IMR-90 (cell line): ENCODE data around the gene IQCE. TPM values are rescaled to one million over a fixed set of nuclear protein-coding genes. Genes with fewer than 3 reads are reported as not detected.

ENCODE experiments used
- ATAC-seq: fragments of 200-7000 bp; cut with Tn5 transposase; 2 replicates; pipeline ENCODE4 v1.9.1; 2020; ENCODE audit warnings: low read depth, mild to moderate bottlenecking, moderate library complexity
- BruUV-seq: library from RNA; stranded (reverse); fragments of 400-500 nt; replicated peaks from 2 replicates; lab custom pipeline; 2021; lab: Mats Ljungman, UMichigan
- CTCF ChIA-PET: fragments of 300-600 bp; formaldehyde crosslinking; extraction: SDS; loops from one replicate; lab custom pipeline; 2021; ENCODE audit warnings: antibody characterized with exemption; lab: Yijun Ruan, JAX
- POLR2A ChIA-PET: fragments of 300-600 bp; sonication (Branson Sonifier 250); formaldehyde crosslinking; loops from one replicate; lab custom pipeline; 2022; ENCODE audit warnings: antibody characterized with exemption; ENCODE audit not compliant: unreplicated experiment; lab: Charles Lee
- DNase-seq: peaks from one replicate; pipeline ENCODE4 v3.0.0; 2013
- H2AFZ ChIP-seq: replicated peaks from 2 replicates; pipeline ENCODE3; 2013; ENCODE audit warnings: low read length, mild to moderate bottlenecking; ENCODE audit not compliant: poor library complexity
- H2AK5ac ChIP-seq: 2 replicates; pipeline ENCODE4 v1.6.1; 2013; ENCODE audit warnings: low read depth, low read length, inconsistent platforms
- H2AK9ac ChIP-seq: replicated peaks from 2 replicates; pipeline ENCODE3; 2013; ENCODE audit warnings: mild to moderate bottlenecking, low read depth, low read length, moderate library complexity; ENCODE audit not compliant: poor library complexity
- H2BK120ac ChIP-seq: 2 replicates; pipeline ENCODE4 v1.6.1; 2013; ENCODE audit warnings: low read depth, low read length, inconsistent platforms
- H2BK15ac ChIP-seq: 3 replicates; pipeline ENCODE4 v1.6.1; 2013; ENCODE audit warnings: low read depth, low read length, inconsistent platforms
- H2BK20ac ChIP-seq: 2 replicates; pipeline ENCODE4 v1.6.1; 2013; ENCODE audit warnings: low read depth, mild to moderate bottlenecking, inconsistent platforms, low read length, moderate library complexity
- H2BK5ac ChIP-seq: 2 replicates; pipeline ENCODE4 v1.6.1; 2013; ENCODE audit warnings: mild to moderate bottlenecking, low read depth, low read length, inconsistent platforms; ENCODE audit not compliant: poor library complexity, severe bottlenecking
- H3K14ac ChIP-seq: replicated peaks from 2 replicates; pipeline ENCODE4 v1.6.1; 2013; ENCODE audit warnings: low read depth, low read length, inconsistent platforms
- H3K18ac ChIP-seq: 2 replicates; pipeline ENCODE4 v1.6.1; 2013; ENCODE audit warnings: low read depth, low read length, control low read depth
- H3K23ac ChIP-seq: 2 replicates; pipeline ENCODE4 v1.6.1; 2013; ENCODE audit warnings: low read depth, low read length, inconsistent platforms
- H3K27ac ChIP-seq: 2 replicates; pipeline ENCODE4 v1.5.1; 2013; ENCODE audit warnings: mild to moderate bottlenecking, control low read depth, low read length; ENCODE audit not compliant: insufficient read depth
- H3K27me3 ChIP-seq: 2 replicates; pipeline ENCODE4 v1.6.1; 2013; ENCODE audit warnings: low read length; ENCODE audit not compliant: control insufficient read depth, insufficient read depth
- H3K36me3 ChIP-seq: 2 replicates; pipeline ENCODE4 v1.6.1; 2013; ENCODE audit warnings: low read length, mixed read lengths; ENCODE audit not compliant: control insufficient read depth, insufficient read depth
- H3K4ac ChIP-seq: 2 replicates; pipeline ENCODE4 v1.6.1; 2013; ENCODE audit warnings: low read depth, low read length, inconsistent platforms
- H3K4me1 ChIP-seq: 2 replicates; pipeline ENCODE4 v1.6.1; 2013; ENCODE audit warnings: low read length, mixed read lengths; ENCODE audit not compliant: control insufficient read depth, insufficient read depth
- H3K4me2 ChIP-seq: 2 replicates; pipeline ENCODE4 v1.6.1; 2013; ENCODE audit warnings: low read depth, mild to moderate bottlenecking, control low read depth, low read length, moderate library complexity
- H3K4me3 ChIP-seq: 2 replicates; pipeline ENCODE4 v1.5.1; 2013; ENCODE audit warnings: low read depth, mild to moderate bottlenecking, control low read depth, low read length, moderate library complexity; ENCODE audit not compliant: insufficient read depth
- H3K56ac ChIP-seq: 2 replicates; pipeline ENCODE4 v1.6.1; 2013; ENCODE audit warnings: low read length, inconsistent platforms; ENCODE audit not compliant: insufficient read depth; ENCODE audit errors: extremely low read depth
- H3K79me1 ChIP-seq, 2 experiments: 2 replicates each; pipeline ENCODE4 v1.6.1; 2013; ENCODE audit warnings: low read length in 2 of 2, inconsistent platforms in 1 of 2, low read depth in 1 of 2
- H3K9ac ChIP-seq: 2 replicates; pipeline ENCODE4 v1.6.1; 2013; ENCODE audit warnings: low read depth, low read length, control low read depth
- H3K9me1 ChIP-seq: 2 replicates; pipeline ENCODE4 v1.6.1; 2013; ENCODE audit warnings: low read length, inconsistent platforms; ENCODE audit not compliant: insufficient read depth
- H3K9me3 ChIP-seq: 2 replicates; pipeline ENCODE4 v1.6.1; 2013; ENCODE audit warnings: low read length; ENCODE audit not compliant: control insufficient read depth, insufficient read depth
- H4K20me1 ChIP-seq: 2 replicates; pipeline ENCODE4 v1.6.1; 2013; ENCODE audit warnings: low read length, inconsistent platforms; ENCODE audit not compliant: insufficient read depth
- H4K5ac ChIP-seq: 2 replicates; pipeline ENCODE4 v1.6.1; 2013; ENCODE audit warnings: mild to moderate bottlenecking, low read depth, low read length, control low read depth
- H4K8ac ChIP-seq, 2 experiments: 2 replicates each; pipeline ENCODE4 v1.6.1; 2013; ENCODE audit warnings: low read depth in 2 of 2, low read length in 2 of 2, control low read depth in 1 of 2, inconsistent platforms in 1 of 2
- H4K91ac ChIP-seq: 2 replicates; pipeline ENCODE4 v1.6.1; 2013; ENCODE audit warnings: low read depth, low read length, inconsistent platforms; ENCODE audit not compliant: insufficient read depth
- BHLHE40 ChIP-seq: fragments of 150-350 bp; IDR thresholded peaks from 2 replicates; pipeline ENCODE4 v1.6.1; 2016; ENCODE audit warnings: mild to moderate bottlenecking, low read depth, low read length
- CEBPB ChIP-seq: IDR thresholded peaks from 2 replicates; pipeline ENCODE4 v1.6.1; 2012; ENCODE audit warnings: low read depth, low read length, improper control_type of control experiment
- CHD1 ChIP-seq: IDR thresholded peaks from 2 replicates; pipeline ENCODE4 v1.6.1; 2012; ENCODE audit warnings: low read depth, low read length, improper control_type of control experiment
- CTCF ChIP-seq: conservative IDR thresholded peaks from 2 replicates; pipeline ENCODE4 v1.5.1; 2012; ENCODE audit warnings: mild to moderate bottlenecking, low read depth, low read length, improper control_type of control experiment
- ELK1 ChIP-seq: fragments of 150-350 bp; IDR thresholded peaks from 2 replicates; pipeline ENCODE4 v1.6.1; 2016; ENCODE audit warnings: low read depth, mild to moderate bottlenecking, low read length, moderate library complexity, borderline replicate concordance
- FOS ChIP-seq: fragments of 150-350 bp; IDR thresholded peaks from 2 replicates; pipeline ENCODE4 v1.6.1; 2016; ENCODE audit warnings: low read depth, low read length
- MAFK ChIP-seq: IDR thresholded peaks from 2 replicates; pipeline ENCODE4 v1.6.1; 2012; ENCODE audit warnings: low read depth, low read length, improper control_type of control experiment
- MAZ ChIP-seq: IDR thresholded peaks from 2 replicates; pipeline ENCODE4 v1.6.1; 2012; ENCODE audit warnings: low read depth, mild to moderate bottlenecking, low read length, improper control_type of control experiment, moderate library complexity, borderline replicate concordance
- MXI1 ChIP-seq: IDR thresholded peaks from 2 replicates; pipeline ENCODE4 v1.6.1; 2012; ENCODE audit warnings: low read depth, mild to moderate bottlenecking, low read length, moderate library complexity, borderline replicate concordance
- NFE2L2 ChIP-seq: fragments of 150-350 bp; IDR thresholded peaks from 2 replicates; pipeline ENCODE4 v1.6.1; 2016; ENCODE audit warnings: low read depth, mild to moderate bottlenecking, low read length
- POLR2A ChIP-seq: IDR thresholded peaks from 2 replicates; pipeline ENCODE4 v1.6.1; 2012; ENCODE audit warnings: mild to moderate bottlenecking, low read depth, low read length
- RAD21 ChIP-seq: IDR thresholded peaks from 2 replicates; pipeline ENCODE4 v1.6.1; 2012; ENCODE audit warnings: low read length, improper control_type of control experiment
- RCOR1 ChIP-seq: IDR thresholded peaks from 2 replicates; pipeline ENCODE4 v1.6.1; 2012; ENCODE audit warnings: mild to moderate bottlenecking, low read length, improper control_type of control experiment; ENCODE audit not compliant: insufficient replicate concordance
- RFX5 ChIP-seq: IDR thresholded peaks from 2 replicates; pipeline ENCODE4 v1.8.0; 2012; ENCODE audit warnings: low read depth, mild to moderate bottlenecking, low read length, moderate library complexity
- SMC3 ChIP-seq: fragments of 150-350 bp; IDR thresholded peaks from 2 replicates; pipeline ENCODE4 v1.6.1; 2016; ENCODE audit warnings: low read depth, mild to moderate bottlenecking, antibody characterized with exemption, low read length, moderate library complexity
- USF2 ChIP-seq: fragments of 150-350 bp; IDR thresholded peaks from 2 replicates; pipeline ENCODE4 v1.6.1; 2017; ENCODE audit warnings: mild to moderate bottlenecking, antibody characterized with exemption, low read length, low read depth
- WGBS, 2 experiments: methylation state at CpG; one replicate each; pipeline versions ENCODE4 v1.1.5 to v1.1.7; 2013; ENCODE audit warnings: missing lambda C conversion rate in 2 of 2; ENCODE audit not compliant: insufficient read length in 1 of 2; ENCODE audit errors: extremely low coverage in 2 of 2; 5-methylcytosine and 5-hydroxymethylcytosine counted together
- dilution Hi-C: fragments of 300-500 bp; cut with HindIII; formaldehyde crosslinking; loops from one replicate; pipeline ENCODE4 v1.14.3; 2018; ENCODE audit warnings: low sequenced_read_pairs; ENCODE audit not compliant: unreplicated experiment
- in situ Hi-C: fragments of 300-500 bp; cut with MboI; formaldehyde crosslinking; loops from 3 replicates; pipeline ENCODE4 v1.14.3; 2019; ENCODE audit warnings: low sequenced_read_pairs, inconsistent platforms, mixed read lengths
- intact Hi-C: fragments of 100-400 bp; cut with micrococcal nuclease; formaldehyde crosslinking; loops from 2 replicates; pipeline ENCODE4 v1.10.0; 2022
- polyA plus RNA-seq, 3 experiments: library from polyadenylated mRNA; depleted of rRNA; stranded (reverse); fragments of >200 nt; gene quantifications; 2 replicates each; pipeline ENCODE4 v1.2.3, GENCODE V29; 2012; ENCODE audit warnings: low replicate concordance in 1 of 3
- total RNA-seq: library from RNA; depleted of rRNA; stranded (reverse); fragments of >200 nt; gene quantifications from 2 replicates; pipeline ENCODE4 v1.2.3, GENCODE V29; 2012

IQCE gene
- total and polyA plus RNA-seq, 2 of the 4 experiments (the other 2 are of a cell fraction), result 5.0 to 6.3 TPM

GRCh38 chr7:2649991-2650390 lies 91.2 kb downstream of the IQCE start:
- H2BK20ac ChIP-seq, result no peak overlapping the region
- no peak overlapping the region for H3K4me3 ChIP-seq
- H3K56ac ChIP-seq, result no peak overlapping the region
- no peak overlapping the region for H3K4me2 ChIP-seq
- H2BK15ac ChIP-seq, result no peak overlapping the region
- no peaks in the 10 kb centered on the region for H3K9me3 ChIP-seq
- BruUV-seq, result no TSS peak
- dilution Hi-C loops (no loop called here), intact Hi-C loops (loop anchor here (10.0 kb wide), 1 partner anchor 175 kb away; the partner anchor contains the start of gene GRIFIN), in situ Hi-C loops (no loop called here)
- no peak overlapping the region for H3K14ac ChIP-seq
- H3K27me3 ChIP-seq, result no peaks in the 10 kb centered on the region
- H2AFZ ChIP-seq, result no peak overlapping the region
- no peak overlapping the region for H3K18ac ChIP-seq
- no peak overlapping the region for H3K9ac ChIP-seq
- no peak overlapping the region for H2AK5ac ChIP-seq
- H3K4ac ChIP-seq, result no peak overlapping the region
- peaks cover 6% of the 10 kb centered on the region for H3K4me1 ChIP-seq
- peaks cover 41% of the 10 kb centered on the region for H4K20me1 ChIP-seq
- no peak for ATAC-seq
- no peak for DNase-seq
- H2BK5ac ChIP-seq, result no peak overlapping the region
- peaks cover 10 to 49% of the 10 kb centered on the region in 2 experiments for H3K79me1 ChIP-seq
- H3K36me3 ChIP-seq, result peaks cover 56% of the 10 kb centered on the region
- ChIA-PET POLR2A (no interaction called here), CTCF (no interaction called here)
- no peak overlapping the region for H3K23ac ChIP-seq
- no peak overlapping the region for H2AK9ac ChIP-seq
- H4K91ac ChIP-seq, result no peak overlapping the region
- H3K27ac ChIP-seq, result no peak overlapping the region
- 0 out of 2 replicates have a peak, but pooled peaks cover 4% of the 10 kb centered on the region for H3K9me1 ChIP-seq
- no peak overlapping the region for H4K5ac ChIP-seq
- TF ChIP-seq BHLHE40 (no peak), NFE2L2 (no peak), CEBPB (no peak), SMC3 (no peak), ELK1 (no peak), RCOR1 (no peak), MXI1 (no peak), MAZ (no peak), CHD1 (no peak), CTCF (no peak), USF2 (no peak), FOS (no peak), MAFK (no peak), RAD21 (no peak), RFX5 (no peak), POLR2A (no peak)
- H4K8ac ChIP-seq, result no peak overlapping the region
- 91% methylated on average over 7 of the region's 11 CpGs; no CpG with 5 or more reads in 1 of the 2 experiments for WGBS, 2 experiments
- no peak overlapping the region for H2BK120ac ChIP-seq
